HEK293 (cell line): Measurements from ENCODE around the gene ARRB2.

Source experiments
- GLI4 ChIP-seq: fragments of 450-650 bp; formaldehyde crosslinking; IDR thresholded peaks from 2 replicates; pipeline ENCODE4 v1.5.1; 2016; ENCODE audit warnings: missing biosample characterization, missing genetic modification characterization
- GLIS1 ChIP-seq: fragments of 450-650 bp; formaldehyde crosslinking; IDR thresholded peaks from 2 replicates; pipeline ENCODE4 v1.5.1; 2016; ENCODE audit warnings: missing biosample characterization, missing genetic modification characterization
- KLF10 ChIP-seq: fragments of 450-650 bp; IDR thresholded peaks from 2 replicates; pipeline ENCODE4 v1.5.1; 2018; ENCODE audit warnings: missing biosample characterization, mild to moderate bottlenecking, missing genetic modification characterization
- PRDM1 ChIP-seq: fragments of 450-650 bp; formaldehyde crosslinking; IDR thresholded peaks from 2 replicates; pipeline ENCODE4; 2016; ENCODE audit warnings: missing biosample characterization, missing genetic modification characterization
- SALL2 ChIP-seq: fragments of 450-650 bp; formaldehyde crosslinking; IDR thresholded peaks from 2 replicates; pipeline ENCODE4 v1.5.0; 2017; ENCODE audit warnings: missing biosample characterization, mild to moderate bottlenecking, missing genetic modification characterization, borderline replicate concordance
- SCRT1 ChIP-seq: fragments of 450-650 bp; formaldehyde crosslinking; IDR thresholded peaks from 2 replicates; pipeline ENCODE4 v1.5.1; 2016; ENCODE audit warnings: missing biosample characterization, missing genetic modification characterization, borderline replicate concordance
- ZBTB48 ChIP-seq: fragments of 450-650 bp; formaldehyde crosslinking; IDR thresholded peaks from 2 replicates; pipeline ENCODE4 v1.5.1; 2016; ENCODE audit warnings: missing biosample characterization, missing genetic modification characterization
- ZNF133 ChIP-seq: fragments of 450-650 bp; formaldehyde crosslinking; IDR thresholded peaks from 2 replicates; pipeline ENCODE4 v1.5.1; 2016; ENCODE audit warnings: missing biosample characterization, missing genetic modification characterization
- ZNF155 ChIP-seq: fragments of 450-650 bp; formaldehyde crosslinking; IDR thresholded peaks from 2 replicates; pipeline ENCODE4 v1.5.1; 2016; ENCODE audit warnings: missing biosample characterization, missing genetic modification characterization
- ZNF19 ChIP-seq: fragments of 450-650 bp; formaldehyde crosslinking; IDR thresholded peaks from 2 replicates; pipeline ENCODE4; 2016; ENCODE audit warnings: missing biosample characterization, missing genetic modification characterization, low read depth
- ZNF211 ChIP-seq: fragments of 450-650 bp; formaldehyde crosslinking; IDR thresholded peaks from 2 replicates; pipeline ENCODE4 v1.5.1; 2016; ENCODE audit warnings: low read depth, missing biosample characterization, missing genetic modification characterization
- ZNF221 ChIP-seq: fragments of 450-650 bp; formaldehyde crosslinking; IDR thresholded peaks from 2 replicates; pipeline ENCODE4 v1.5.1; 2017; ENCODE audit warnings: missing biosample characterization, missing genetic modification characterization, borderline replicate concordance
- ZNF561 ChIP-seq: fragments of 450-650 bp; IDR thresholded peaks from 2 replicates; pipeline ENCODE4 v1.5.1; 2018; ENCODE audit warnings: missing biosample characterization, missing genetic modification characterization, borderline replicate concordance
- ZNF610 ChIP-seq: fragments of 450-650 bp; formaldehyde crosslinking; IDR thresholded peaks from 2 replicates; pipeline ENCODE4 v1.5.1; 2016; ENCODE audit warnings: missing biosample characterization, missing genetic modification characterization, borderline replicate concordance
- ZNF621 ChIP-seq: fragments of 450-650 bp; formaldehyde crosslinking; IDR thresholded peaks from 2 replicates; pipeline ENCODE4 v1.5.1; 2017; ENCODE audit warnings: missing biosample characterization, missing genetic modification characterization
- ZNF658 ChIP-seq: fragments of 450-650 bp; formaldehyde crosslinking; IDR thresholded peaks from 2 replicates; pipeline ENCODE4; 2016; ENCODE audit warnings: missing biosample characterization, missing genetic modification characterization
- ZNF707 ChIP-seq: fragments of 450-650 bp; formaldehyde crosslinking; IDR thresholded peaks from 2 replicates; pipeline ENCODE4 v1.5.1; 2016; ENCODE audit warnings: missing biosample characterization, missing genetic modification characterization
- ZNF792 ChIP-seq: fragments of 450-650 bp; formaldehyde crosslinking; IDR thresholded peaks from 2 replicates; pipeline ENCODE4 v1.5.1; 2016; ENCODE audit warnings: missing biosample characterization, missing genetic modification characterization
- ZSCAN30 ChIP-seq: fragments of 450-650 bp; IDR thresholded peaks from 2 replicates; pipeline ENCODE4 v1.5.1; 2018; ENCODE audit warnings: missing biosample characterization, mild to moderate bottlenecking, missing genetic modification characterization, moderate library complexity
- TF ChIP-seq, protein P1 (sequence below): fragments of 450-650 bp; formaldehyde crosslinking; optimal IDR thresholded peaks from 2 replicates; pipeline ENCODE3; 2016; ENCODE audit warnings: missing biosample characterization, mild to moderate bottlenecking, missing genetic modification characterization
- TF ChIP-seq, protein P2 (sequence below): IDR thresholded peaks from 2 replicates; pipeline ENCODE4 v1.6.1; 2011; ENCODE audit warnings: mild to moderate bottlenecking, low read depth, low read length, borderline replicate concordance
- TF ChIP-seq, protein P3 (sequence below): fragments of 450-650 bp; formaldehyde crosslinking; IDR thresholded peaks from 2 replicates; pipeline ENCODE4 v1.5.1; 2016; ENCODE audit warnings: missing biosample characterization, missing genetic modification characterization
- TF ChIP-seq, protein P4 (sequence below): fragments of 450-650 bp; formaldehyde crosslinking; IDR thresholded peaks from 2 replicates; pipeline ENCODE4 v1.5.1; 2016; ENCODE audit warnings: missing biosample characterization, missing genetic modification characterization
- TF ChIP-seq, protein P5 (sequence below): fragments of 450-650 bp; formaldehyde crosslinking; IDR thresholded peaks from 2 replicates; pipeline ENCODE4 v1.5.1; 2017; ENCODE audit warnings: missing biosample characterization, missing genetic modification characterization
- TF ChIP-seq, protein P6 (sequence below): fragments of 450-650 bp; formaldehyde crosslinking; IDR thresholded peaks from 2 replicates; pipeline ENCODE4 v1.5.1; 2016; ENCODE audit warnings: missing biosample characterization, missing genetic modification characterization, low read depth
- TF ChIP-seq, protein P7 (sequence below): fragments of 450-650 bp; IDR thresholded peaks from 2 replicates; pipeline ENCODE4 v1.5.1; 2018; ENCODE audit warnings: missing biosample characterization, mild to moderate bottlenecking, missing genetic modification characterization

Gene ARRB2

DNA sequence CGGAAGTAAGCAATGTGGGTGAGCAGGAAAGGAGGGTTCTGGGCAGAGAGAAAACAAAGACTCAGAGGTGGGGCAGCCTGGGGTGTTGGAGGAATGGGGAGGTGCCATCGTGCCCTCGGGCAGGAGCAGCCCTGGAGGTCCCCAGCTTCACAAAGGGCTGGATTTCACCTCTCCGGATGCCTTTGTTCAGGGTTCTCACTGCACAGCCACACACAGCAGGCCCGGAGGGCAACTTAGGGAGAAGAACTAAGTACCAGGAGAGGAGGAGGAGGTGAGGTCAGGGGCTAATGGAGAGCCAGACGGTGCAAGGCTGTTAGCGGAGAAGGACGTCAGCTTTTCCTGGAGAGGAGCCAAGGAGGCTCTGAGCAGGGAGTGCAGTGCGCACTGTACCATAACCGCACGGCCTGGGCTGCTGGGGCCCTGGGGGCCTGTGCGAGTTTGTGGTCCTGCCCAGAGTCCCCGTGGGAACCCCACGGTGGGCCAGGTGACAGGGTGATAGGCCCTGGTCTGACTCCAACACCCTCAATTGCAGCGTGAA, 9.3 kb downstream of the ARRB2 start (continued):
- TF ChIP-seq ZNF155 (no peak), ZNF792 (tag by site-specific recombination) (no peak; the same call in 1 of the 2 replicates), ZNF133 (tag by site-specific recombination) (no peak), ZNF221 (tag by site-specific recombination) (no peak), PRDM1 (peak; percentile 64), ZNF561 (tag by site-specific recombination) (no peak), GLIS1 (tag by site-specific recombination) (peak; percentile 79), GLI4 (tag by site-specific recombination) (no peak), SALL2 (no peak), ZNF658 (tag by site-specific recombination) (no peak), ZNF610 (tag by site-specific recombination) (0 out of 2 replicates have a peak, but pooled peaks have one; percentile 19), ZNF211 (tag by site-specific recombination) (no peak), KLF10 (tag by site-specific recombination) (no peak), ZSCAN30 (tag by site-specific recombination) (peak; percentile 82), ZNF707 (tag by site-specific recombination) (0 out of 2 replicates have a peak, but pooled peaks have one; percentile 52), SCRT1 (tag by site-specific recombination) (no peak), ZBTB48 (tag by site-specific recombination) (peak; percentile 96), ZNF19 (tag by site-specific recombination) (peak; percentile 95), ZNF621 (tag by site-specific recombination) (no peak)
- TF ChIP-seq, protein P1, sequence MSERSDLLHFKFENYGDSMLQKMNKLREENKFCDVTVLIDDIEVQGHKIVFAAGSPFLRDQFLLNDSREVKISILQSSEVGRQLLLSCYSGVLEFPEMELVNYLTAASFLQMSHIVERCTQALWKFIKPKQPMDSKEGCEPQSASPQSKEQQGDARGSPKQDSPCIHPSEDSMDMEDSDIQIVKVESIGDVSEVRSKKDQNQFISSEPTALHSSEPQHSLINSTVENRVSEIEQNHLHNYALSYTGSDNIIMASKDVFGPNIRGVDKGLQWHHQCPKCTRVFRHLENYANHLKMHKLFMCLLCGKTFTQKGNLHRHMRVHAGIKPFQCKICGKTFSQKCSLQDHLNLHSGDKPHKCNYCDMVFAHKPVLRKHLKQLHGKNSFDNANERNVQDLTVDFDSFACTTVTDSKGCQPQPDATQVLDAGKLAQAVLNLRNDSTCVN (tag by site-specific recombination) = peak; percentile 14
- TF ChIP-seq, protein P2, sequence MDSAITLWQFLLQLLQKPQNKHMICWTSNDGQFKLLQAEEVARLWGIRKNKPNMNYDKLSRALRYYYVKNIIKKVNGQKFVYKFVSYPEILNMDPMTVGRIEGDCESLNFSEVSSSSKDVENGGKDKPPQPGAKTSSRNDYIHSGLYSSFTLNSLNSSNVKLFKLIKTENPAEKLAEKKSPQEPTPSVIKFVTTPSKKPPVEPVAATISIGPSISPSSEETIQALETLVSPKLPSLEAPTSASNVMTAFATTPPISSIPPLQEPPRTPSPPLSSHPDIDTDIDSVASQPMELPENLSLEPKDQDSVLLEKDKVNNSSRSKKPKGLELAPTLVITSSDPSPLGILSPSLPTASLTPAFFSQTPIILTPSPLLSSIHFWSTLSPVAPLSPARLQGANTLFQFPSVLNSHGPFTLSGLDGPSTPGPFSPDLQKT = no peak
- TF ChIP-seq, protein P3, sequence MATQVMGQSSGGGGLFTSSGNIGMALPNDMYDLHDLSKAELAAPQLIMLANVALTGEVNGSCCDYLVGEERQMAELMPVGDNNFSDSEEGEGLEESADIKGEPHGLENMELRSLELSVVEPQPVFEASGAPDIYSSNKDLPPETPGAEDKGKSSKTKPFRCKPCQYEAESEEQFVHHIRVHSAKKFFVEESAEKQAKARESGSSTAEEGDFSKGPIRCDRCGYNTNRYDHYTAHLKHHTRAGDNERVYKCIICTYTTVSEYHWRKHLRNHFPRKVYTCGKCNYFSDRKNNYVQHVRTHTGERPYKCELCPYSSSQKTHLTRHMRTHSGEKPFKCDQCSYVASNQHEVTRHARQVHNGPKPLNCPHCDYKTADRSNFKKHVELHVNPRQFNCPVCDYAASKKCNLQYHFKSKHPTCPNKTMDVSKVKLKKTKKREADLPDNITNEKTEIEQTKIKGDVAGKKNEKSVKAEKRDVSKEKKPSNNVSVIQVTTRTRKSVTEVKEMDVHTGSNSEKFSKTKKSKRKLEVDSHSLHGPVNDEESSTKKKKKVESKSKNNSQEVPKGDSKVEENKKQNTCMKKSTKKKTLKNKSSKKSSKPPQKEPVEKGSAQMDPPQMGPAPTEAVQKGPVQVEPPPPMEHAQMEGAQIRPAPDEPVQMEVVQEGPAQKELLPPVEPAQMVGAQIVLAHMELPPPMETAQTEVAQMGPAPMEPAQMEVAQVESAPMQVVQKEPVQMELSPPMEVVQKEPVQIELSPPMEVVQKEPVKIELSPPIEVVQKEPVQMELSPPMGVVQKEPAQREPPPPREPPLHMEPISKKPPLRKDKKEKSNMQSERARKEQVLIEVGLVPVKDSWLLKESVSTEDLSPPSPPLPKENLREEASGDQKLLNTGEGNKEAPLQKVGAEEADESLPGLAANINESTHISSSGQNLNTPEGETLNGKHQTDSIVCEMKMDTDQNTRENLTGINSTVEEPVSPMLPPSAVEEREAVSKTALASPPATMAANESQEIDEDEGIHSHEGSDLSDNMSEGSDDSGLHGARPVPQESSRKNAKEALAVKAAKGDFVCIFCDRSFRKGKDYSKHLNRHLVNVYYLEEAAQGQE (tag by site-specific recombination) = no peak
- TF ChIP-seq, protein P4, sequence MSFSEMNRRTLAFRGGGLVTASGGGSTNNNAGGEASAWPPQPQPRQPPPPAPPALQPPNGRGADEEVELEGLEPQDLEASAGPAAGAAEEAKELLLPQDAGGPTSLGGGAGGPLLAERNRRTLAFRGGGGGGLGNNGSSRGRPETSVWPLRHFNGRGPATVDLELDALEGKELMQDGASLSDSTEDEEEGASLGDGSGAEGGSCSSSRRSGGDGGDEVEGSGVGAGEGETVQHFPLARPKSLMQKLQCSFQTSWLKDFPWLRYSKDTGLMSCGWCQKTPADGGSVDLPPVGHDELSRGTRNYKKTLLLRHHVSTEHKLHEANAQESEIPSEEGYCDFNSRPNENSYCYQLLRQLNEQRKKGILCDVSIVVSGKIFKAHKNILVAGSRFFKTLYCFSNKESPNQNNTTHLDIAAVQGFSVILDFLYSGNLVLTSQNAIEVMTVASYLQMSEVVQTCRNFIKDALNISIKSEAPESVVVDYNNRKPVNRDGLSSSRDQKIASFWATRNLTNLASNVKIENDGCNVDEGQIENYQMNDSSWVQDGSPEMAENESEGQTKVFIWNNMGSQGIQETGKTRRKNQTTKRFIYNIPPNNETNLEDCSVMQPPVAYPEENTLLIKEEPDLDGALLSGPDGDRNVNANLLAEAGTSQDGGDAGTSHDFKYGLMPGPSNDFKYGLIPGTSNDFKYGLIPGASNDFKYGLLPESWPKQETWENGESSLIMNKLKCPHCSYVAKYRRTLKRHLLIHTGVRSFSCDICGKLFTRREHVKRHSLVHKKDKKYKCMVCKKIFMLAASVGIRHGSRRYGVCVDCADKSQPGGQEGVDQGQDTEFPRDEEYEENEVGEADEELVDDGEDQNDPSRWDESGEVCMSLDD (tag by site-specific recombination) = peak; percentile 73
- TF ChIP-seq, protein P5, sequence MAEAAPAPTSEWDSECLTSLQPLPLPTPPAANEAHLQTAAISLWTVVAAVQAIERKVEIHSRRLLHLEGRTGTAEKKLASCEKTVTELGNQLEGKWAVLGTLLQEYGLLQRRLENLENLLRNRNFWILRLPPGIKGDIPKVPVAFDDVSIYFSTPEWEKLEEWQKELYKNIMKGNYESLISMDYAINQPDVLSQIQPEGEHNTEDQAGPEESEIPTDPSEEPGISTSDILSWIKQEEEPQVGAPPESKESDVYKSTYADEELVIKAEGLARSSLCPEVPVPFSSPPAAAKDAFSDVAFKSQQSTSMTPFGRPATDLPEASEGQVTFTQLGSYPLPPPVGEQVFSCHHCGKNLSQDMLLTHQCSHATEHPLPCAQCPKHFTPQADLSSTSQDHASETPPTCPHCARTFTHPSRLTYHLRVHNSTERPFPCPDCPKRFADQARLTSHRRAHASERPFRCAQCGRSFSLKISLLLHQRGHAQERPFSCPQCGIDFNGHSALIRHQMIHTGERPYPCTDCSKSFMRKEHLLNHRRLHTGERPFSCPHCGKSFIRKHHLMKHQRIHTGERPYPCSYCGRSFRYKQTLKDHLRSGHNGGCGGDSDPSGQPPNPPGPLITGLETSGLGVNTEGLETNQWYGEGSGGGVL (tag by site-specific recombination) = peak; percentile 59
- TF ChIP-seq, protein P6, sequence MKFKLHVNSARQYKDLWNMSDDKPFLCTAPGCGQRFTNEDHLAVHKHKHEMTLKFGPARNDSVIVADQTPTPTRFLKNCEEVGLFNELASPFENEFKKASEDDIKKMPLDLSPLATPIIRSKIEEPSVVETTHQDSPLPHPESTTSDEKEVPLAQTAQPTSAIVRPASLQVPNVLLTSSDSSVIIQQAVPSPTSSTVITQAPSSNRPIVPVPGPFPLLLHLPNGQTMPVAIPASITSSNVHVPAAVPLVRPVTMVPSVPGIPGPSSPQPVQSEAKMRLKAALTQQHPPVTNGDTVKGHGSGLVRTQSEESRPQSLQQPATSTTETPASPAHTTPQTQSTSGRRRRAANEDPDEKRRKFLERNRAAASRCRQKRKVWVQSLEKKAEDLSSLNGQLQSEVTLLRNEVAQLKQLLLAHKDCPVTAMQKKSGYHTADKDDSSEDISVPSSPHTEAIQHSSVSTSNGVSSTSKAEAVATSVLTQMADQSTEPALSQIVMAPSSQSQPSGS = peak; percentile 79
- TF ChIP-seq, protein P7, sequence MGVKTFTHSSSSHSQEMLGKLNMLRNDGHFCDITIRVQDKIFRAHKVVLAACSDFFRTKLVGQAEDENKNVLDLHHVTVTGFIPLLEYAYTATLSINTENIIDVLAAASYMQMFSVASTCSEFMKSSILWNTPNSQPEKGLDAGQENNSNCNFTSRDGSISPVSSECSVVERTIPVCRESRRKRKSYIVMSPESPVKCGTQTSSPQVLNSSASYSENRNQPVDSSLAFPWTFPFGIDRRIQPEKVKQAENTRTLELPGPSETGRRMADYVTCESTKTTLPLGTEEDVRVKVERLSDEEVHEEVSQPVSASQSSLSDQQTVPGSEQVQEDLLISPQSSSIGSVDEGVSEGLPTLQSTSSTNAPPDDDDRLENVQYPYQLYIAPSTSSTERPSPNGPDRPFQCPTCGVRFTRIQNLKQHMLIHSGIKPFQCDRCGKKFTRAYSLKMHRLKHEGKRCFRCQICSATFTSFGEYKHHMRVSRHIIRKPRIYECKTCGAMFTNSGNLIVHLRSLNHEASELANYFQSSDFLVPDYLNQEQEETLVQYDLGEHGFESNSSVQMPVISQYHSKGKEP (tag by site-specific recombination) = no peak
